Stimulated activated CD4-positive, alpha-beta T cell treated with anti-CD3 and anti-CD28 coated beads, Interleukin-4, amount 100 ng/mL, for 1 hour (primary cell): Measurements from ENCODE around the gene SYDE1.
"Not testable (repeated sequence)": the region's sequence is repeated elsewhere in the genome, so short reads cannot be mapped to it uniquely, and the experiment has no call there.

Source experiments
- DNase-seq: peaks from one replicate; pipeline ENCODE4 v3.0.0-alpha.2; 2020

Gene SYDE1

GRCh38 chr19:15107061-15108010 lies at the start of gene SYDE1:
Gene SYDE1, plus strand, starts transcription at chr19:15107401. Its CDS starts 33 bp downstream, at chr19:15107434.
- DNase-seq = peak; percentile 27

- no peak for DNase-seq
Observed at GRCh38 chr19:15062036-15062435, 45.2 kb upstream of the SYDE1 start.

- DNase-seq = not testable (repeated sequence)
Observed at GRCh38 chr19:15070386-15070785, 36.8 kb upstream of the SYDE1 start.

GRCh38 chr19:15072930-15073647 lies 34.1 kb upstream of the SYDE1 start:
- no peak for DNase-seq

- DNase-seq = no peak
Observed at GRCh38 chr19:15074371-15074770, 32.8 kb upstream of the SYDE1 start.

GRCh38 chr19:15075806-15076205 lies 31.4 kb upstream of the SYDE1 start:
- no peak for DNase-seq

GRCh38 chr19:15080002-15080401 lies 27.2 kb upstream of the SYDE1 start:
- not testable (repeated sequence) for DNase-seq

GRCh38 chr19:15081911-15082310 lies 25.3 kb upstream of the SYDE1 start, which contains the start of gene OR1I1:
Gene OR1I1, plus strand, starts transcription at chr19:15082211. Its CDS starts 4,855 bp downstream, at chr19:15087066.
- no peak for DNase-seq

- no peak for DNase-seq
Observed at GRCh38 chr19:15087182-15087581, 20.0 kb upstream of the SYDE1 start.

GRCh38 chr19:15091918-15092753 lies 15.1 kb upstream of the SYDE1 start:
- no peak for DNase-seq

- DNase-seq = no peak
Observed at GRCh38 chr19:15093001-15093400, 14.2 kb upstream of the SYDE1 start.

GRCh38 chr19:15096223-15096622 lies 11.0 kb upstream of the SYDE1 start:
- no peak for DNase-seq

GRCh38 chr19:15097980-15098379 lies 9.2 kb upstream of the SYDE1 start:
- DNase-seq = not testable (repeated sequence)

GRCh38 chr19:15098460-15098859 lies 8.7 kb upstream of the SYDE1 start:
- DNase-seq = no peak

GRCh38 chr19:15099017-15099582 lies 8.1 kb upstream of the SYDE1 start:
- no peak for DNase-seq

- DNase-seq = peak; percentile 46
Observed at GRCh38 chr19:15101479-15102082, 5.6 kb upstream of the SYDE1 start.

- no peak for DNase-seq
Observed at GRCh38 chr19:15104003-15104402, 3.2 kb upstream of the SYDE1 start.

GRCh38 chr19:15104411-15104810 lies 2.8 kb upstream of the SYDE1 start:
- no peak for DNase-seq

- DNase-seq = no peak
Observed at GRCh38 chr19:15105044-15105443, 2.2 kb upstream of the SYDE1 start.

GRCh38 chr19:15108145-15108844 lies 1.1 kb downstream of the SYDE1 start:
- DNase-seq = no peak
